Measurements from ENCODE around the gene CLEC17A. TPM values are rescaled to one million over a fixed set of nuclear protein-coding genes. Genes with fewer than 3 reads are reported as not detected.
"Not testable (repeated sequence)": the region's sequence is repeated elsewhere in the genome, so short reads cannot be mapped to it uniquely, and the experiment has no call there.

Gene CLEC17A
- total RNA-seq, 1 experiment from 2014 or later: not detected

GRCh38 chr19:14577885-14578427, 4.9 kb upstream of the CLEC17A start:
- DNase-seq (ENCODE audit: low spot score): no peak

- no peak for DNase-seq (ENCODE audit: low spot score)
Measured at GRCh38 chr19:14580623-14581237, 2.2 kb upstream of the CLEC17A start.

- not testable (repeated sequence) for DNase-seq (ENCODE audit: low spot score)
Measured at GRCh38 chr19:14584372-14584771, 1.5 kb downstream of the CLEC17A start.

- peak; percentile 39 for DNase-seq (ENCODE audit: low spot score)
Measured at GRCh38 chr19:14585187-14585586, 2.3 kb downstream of the CLEC17A start.

- not testable (repeated sequence) for DNase-seq (ENCODE audit: low spot score)
Measured at GRCh38 chr19:14589433-14589832, 6.5 kb downstream of the CLEC17A start.

- no peak for DNase-seq (ENCODE audit: low spot score)
Measured at GRCh38 chr19:14595558-14595957, 12.7 kb downstream of the CLEC17A start.

GRCh38 chr19:14599548-14600147, 16.8 kb downstream of the CLEC17A start:
- DNase-seq (ENCODE audit: low spot score): no peak

- no peak for DNase-seq (ENCODE audit: low spot score)
Measured at GRCh38 chr19:14603990-14604387, 21.1 kb downstream of the CLEC17A start.

GRCh38 chr19:14606627-14607026, 23.7 kb downstream of the CLEC17A start:
- DNase-seq (ENCODE audit: low spot score): no peak

- no peak for DNase-seq (ENCODE audit: low spot score)
Measured at GRCh38 chr19:14611051-14611450, 28.2 kb downstream of the CLEC17A start.

GRCh38 chr19:14612242-14612641, 29.4 kb downstream of the CLEC17A start:
- DNase-seq (ENCODE audit: low spot score): not testable (repeated sequence)

GRCh38 chr19:14612657-14613056, 29.8 kb downstream of the CLEC17A start:
- DNase-seq (ENCODE audit: low spot score): no peak

GRCh38 chr19:14613399-14614098, 30.7 kb downstream of the CLEC17A start:
- DNase-seq (ENCODE audit: low spot score): not testable (repeated sequence)

GRCh38 chr19:14614099-14614412, 31.2 kb downstream of the CLEC17A start:
- no peak for DNase-seq (ENCODE audit: low spot score)

GRCh38 chr19:14615623-14616022, 32.7 kb downstream of the CLEC17A start:
- no peak for DNase-seq (ENCODE audit: low spot score)

GRCh38 chr19:14616407-14616806, 33.5 kb downstream of the CLEC17A start:
- DNase-seq (ENCODE audit: low spot score): no peak

GRCh38 chr19:14619404-14619803, 36.5 kb downstream of the CLEC17A start:
- DNase-seq (ENCODE audit: low spot score): no peak

GRCh38 chr19:14624491-14624890, 41.6 kb downstream of the CLEC17A start:
- not testable (repeated sequence) for DNase-seq (ENCODE audit: low spot score)

GRCh38 chr19:14629557-14629956, 46.7 kb downstream of the CLEC17A start:
- DNase-seq (ENCODE audit: low spot score): no peak

GRCh38 chr19:14632286-14632685, 49.4 kb downstream of the CLEC17A start:
- peak; percentile 49 for DNase-seq (ENCODE audit: low spot score)

GRCh38 chr19:14639536-14640277, 56.8 kb downstream of the CLEC17A start:
- DNase-seq (ENCODE audit: low spot score): no peak

- DNase-seq (ENCODE audit: low spot score): no peak
Measured at GRCh38 chr19:14648506-14648905, 65.6 kb downstream of the CLEC17A start.
